Measurements from ENCODE around the gene LEMD2. TPM values are rescaled to one million over a fixed set of nuclear protein-coding genes. Genes with fewer than 3 reads are reported as not detected.

LEMD2 gene
- total and polyA plus RNA-seq, 9 of the 15 experiments (the other 6 are each of a cell fraction or from before 2014, with no cell fraction given) = 0.32 to 46.3 (median 30.8) TPM

DNA sequence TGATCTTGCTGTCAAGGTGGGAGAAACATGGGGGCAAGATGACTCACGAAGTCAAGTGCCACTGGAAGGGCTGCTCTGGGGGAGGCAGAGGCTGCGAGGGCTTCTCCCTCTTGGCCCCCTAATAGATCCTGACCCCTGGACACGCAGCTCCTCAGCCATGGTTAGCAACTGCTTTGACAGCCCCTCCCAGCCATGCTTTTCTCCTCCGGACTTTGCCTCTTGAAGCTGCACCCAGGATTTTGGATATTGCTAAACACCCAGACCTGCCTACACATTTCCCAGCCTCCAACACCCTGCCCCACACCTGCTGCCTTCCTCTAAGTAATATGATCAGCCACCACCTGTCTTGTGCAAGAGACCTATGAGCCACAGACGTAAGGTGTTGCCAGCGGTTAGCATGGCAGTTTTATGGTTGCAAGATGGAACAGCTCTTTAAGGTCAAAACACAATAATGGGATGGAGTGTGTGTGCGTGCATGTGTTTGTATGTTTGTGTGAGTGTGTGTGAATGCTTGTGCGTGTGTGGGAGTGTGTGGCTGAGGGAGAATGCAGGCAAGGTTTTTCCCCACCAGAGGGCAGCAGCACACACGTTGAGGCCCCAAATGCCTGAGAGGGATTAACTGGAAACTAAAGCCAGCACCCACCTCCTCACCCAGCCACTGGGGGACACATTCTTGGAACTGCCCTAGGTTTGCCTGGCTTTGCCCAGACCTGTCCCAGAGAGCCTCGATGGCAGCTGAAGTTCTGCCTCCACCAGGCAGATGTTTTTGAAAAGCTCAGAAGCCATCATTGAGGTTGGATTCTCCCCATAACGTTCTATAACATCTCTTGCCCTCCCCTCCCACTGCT is 44.7 kb downstream of the LEMD2 start (continued):
- no peak for TF ChIP-seq ATF2 (CRISPR knock-in tag; IDR thresholded peaks at IDR 0.05)

- H3K9me1 ChIP-seq (ENCODE audit: control insufficient read depth, insufficient read depth, low read length) = peaks cover 2% of the 10 kb centered on the region
- peaks cover 9 to 11% of the 10 kb centered on the region in 2 experiments; a peak in 2 of 5 replicates for H3K4me1 ChIP-seq (replicated peaks in 1 of 2; ENCODE audit: control insufficient read depth in 2 of 2, insufficient read depth in 2 of 2, low read length in 2 of 2)
- DNase-seq (ENCODE audit: extremely low read depth in 1 of 4, low spot score in 3 of 4) (no peak), FAIRE-seq (no peak), ATAC-seq (no peak)
- CTCF ChIA-PET (ENCODE audit: low intra/inter-chr PET ratio) = no interaction called here
- H3K27ac ChIP-seq (ENCODE audit: extremely low read depth, low read depth, low read length) = no peak overlapping the region
- peaks cover 22 to 64% of the 10 kb centered on the region in 2 experiments; a peak in 4 of 5 replicates for H3K27me3 ChIP-seq (ENCODE audit: control insufficient read depth in 2 of 2, insufficient read depth in 2 of 2, low read length in 2 of 2)
- peaks cover 13% of the 10 kb centered on the region; the same call in 1 of the 2 replicates for H4K20me1 ChIP-seq (replicated peaks; ENCODE audit: control insufficient read depth, insufficient read depth, low read length)
- in situ Hi-C loops (cut with MboI) = no loop called here
- H3K79me2 ChIP-seq (ENCODE audit: control insufficient read depth, insufficient read depth, low read length) = no peaks in the 10 kb centered on the region
- no peak overlapping the region for H2AFZ ChIP-seq (ENCODE audit: low read depth, low read length)
- no peaks in the 10 kb centered on the region for H3K9me3 ChIP-seq (replicated peaks; ENCODE audit: control insufficient read depth, insufficient read depth, low read depth, low read length)
- POLR2A ChIA-PET = interaction anchor here (0.7 to 1.3 kb wide), 5 partner anchors 19 to 1430 kb away, joined by 3 to 5 read pairs (median 3); no protein-coding TSS in a partner anchor
- no peak overlapping the region for H3K4me2 ChIP-seq (ENCODE audit: insufficient read depth, low read length)
- H3K4me3 ChIP-seq = no peak overlapping the region
- H3K9ac ChIP-seq (ENCODE audit: insufficient read depth in 1 of 2, low read depth in 2 of 2, low read length in 2 of 2) = no peak overlapping the region
- no peaks in the 10 kb centered on the region for H3K36me3 ChIP-seq (ENCODE audit: control insufficient read depth, insufficient read depth, low read length)
- intact Hi-C loops (cut with micrococcal nuclease) = no loop called here
- 6% methylated on average over 7 of the region's 7 CpGs for WGBS (ENCODE audit: insufficient coverage, low coverage, missing lambda C conversion rate)
- no TSS peak for BruUV-seq (replicated peaks)
- TF ChIP-seq NELFE (IDR thresholded peaks at IDR 0.05; ENCODE audit: insufficient read depth, insufficient read length) = no peak
- TF ChIP-seq NR1H2 (CRISPR knock-in tag; IDR thresholded peaks at IDR 0.05) = no peak
- TF ChIP-seq SIRT6 (IDR thresholded peaks at IDR 0.05; ENCODE audit: low read depth, low read length) = no peak
- TF ChIP-seq NR2C1 (IDR thresholded peaks at IDR 0.05) = no peak
- TF ChIP-seq NR2C1 (tag; IDR thresholded peaks at IDR 0.05) = no peak
- no peak for TF ChIP-seq ZNF318 (IDR thresholded peaks at IDR 0.05; ENCODE audit: borderline replicate concordance in 1 of 2, low read depth in 1 of 2)
- no peak for TF ChIP-seq NFRKB (IDR thresholded peaks at IDR 0.05; ENCODE audit: low read depth)
- no peak for TF ChIP-seq LARP7 (IDR thresholded peaks at IDR 0.05)
- TF ChIP-seq NR3C1 (CRISPR knock-in tag; IDR thresholded peaks at IDR 0.05) = no peak
- no peak for TF ChIP-seq ZNF311 (CRISPR knock-in tag; IDR thresholded peaks at IDR 0.05)
Measured at GRCh38 chr6:33742837-33743236, 46.1 kb downstream of the LEMD2 start.

Measured in K562 (cell line).